CD4-positive, alpha-beta T cell treated with Interleukin-15 for 4 hours (primary cell): Measurements from ENCODE around the gene RPUSD3.

Experiments
- DNase-seq: peaks from one replicate; pipeline ENCODE4 v3.0.0-alpha.2; 2020; ENCODE audit warnings: low spot score

Gene RPUSD3

DNA sequence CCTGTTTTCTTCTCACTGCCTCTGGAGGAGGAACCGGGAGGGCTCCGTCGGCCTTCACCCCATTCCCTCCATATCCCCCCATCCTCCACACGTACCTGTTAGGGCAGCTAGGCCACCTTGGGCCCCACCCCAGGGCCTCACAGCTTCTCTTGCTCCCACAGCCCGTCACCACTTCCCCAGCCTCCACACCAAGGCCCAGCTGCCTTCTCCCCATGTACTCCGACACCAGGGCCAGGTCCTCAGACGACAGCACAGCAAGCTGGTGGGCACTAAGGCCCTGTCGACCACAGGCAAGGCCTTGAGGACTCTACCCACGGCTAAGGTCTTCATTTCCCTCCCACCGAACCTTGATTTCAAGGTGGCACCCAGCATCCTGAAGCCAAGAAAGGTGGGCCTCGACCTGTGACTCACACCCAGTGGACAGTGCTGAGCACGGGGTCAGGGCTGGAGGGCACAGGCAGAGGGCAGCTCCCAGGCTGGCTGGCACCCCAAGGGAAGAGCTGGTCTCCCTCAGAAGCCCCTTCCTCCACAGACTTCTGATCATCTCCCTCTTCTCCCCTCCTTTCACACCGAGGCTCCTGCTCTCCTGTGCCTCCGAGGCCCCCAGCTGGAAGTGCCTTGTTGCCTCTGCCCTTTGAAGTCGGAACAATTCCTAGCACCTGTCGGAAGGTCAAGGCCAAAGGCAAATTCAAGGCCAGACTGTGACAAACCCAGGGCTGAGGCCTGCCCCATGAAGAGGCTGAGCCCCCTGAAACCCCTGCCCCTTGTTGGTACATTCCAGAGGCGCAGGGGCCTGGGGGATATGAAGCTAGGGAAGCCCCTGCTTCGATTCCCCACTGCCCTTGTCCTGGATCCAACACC, 9.1 kb downstream of the RPUSD3 start:
- DNase-seq, result no peak

DNA sequence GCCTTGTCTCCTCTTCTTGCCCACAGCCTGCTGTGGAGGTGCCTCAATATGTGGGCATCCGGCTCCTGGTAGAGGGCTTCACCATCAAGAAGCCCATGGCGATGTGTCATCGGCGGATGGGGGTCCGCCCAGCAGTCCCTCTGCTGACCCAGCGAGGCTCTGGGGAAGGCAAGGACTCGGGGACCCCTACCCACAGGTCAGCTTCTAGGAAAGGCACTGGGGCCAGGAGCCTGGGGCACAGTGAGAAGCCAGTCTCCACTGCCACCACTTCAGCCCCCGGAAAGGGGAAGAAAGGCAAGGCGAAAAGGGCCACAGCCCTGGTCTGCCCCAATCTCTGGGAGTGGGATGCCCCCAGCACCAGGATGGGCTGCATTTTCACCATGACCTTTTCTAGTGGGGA, 10.7 kb downstream of the RPUSD3 start:
- no peak for DNase-seq

DNA sequence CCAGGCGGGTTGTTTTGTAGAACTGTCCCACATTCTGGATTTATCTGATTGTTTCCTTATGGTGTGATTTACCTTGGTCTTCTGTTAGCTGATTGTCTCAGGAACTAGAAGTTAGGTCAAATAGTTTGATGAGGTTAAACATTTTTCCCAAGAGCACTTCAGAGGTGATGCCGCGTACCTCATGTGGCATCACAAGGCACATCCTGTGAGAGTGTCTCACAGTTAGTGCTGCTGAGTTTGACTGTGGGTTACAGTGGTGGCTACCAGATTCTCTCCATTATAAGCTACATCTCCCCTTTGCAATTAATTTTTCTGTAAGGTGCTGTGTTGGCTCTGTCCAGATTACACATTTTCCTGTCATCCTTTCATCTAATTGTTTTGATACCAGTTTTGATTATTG, 12.6 kb downstream of the RPUSD3 start:
- no peak for DNase-seq

DNA sequence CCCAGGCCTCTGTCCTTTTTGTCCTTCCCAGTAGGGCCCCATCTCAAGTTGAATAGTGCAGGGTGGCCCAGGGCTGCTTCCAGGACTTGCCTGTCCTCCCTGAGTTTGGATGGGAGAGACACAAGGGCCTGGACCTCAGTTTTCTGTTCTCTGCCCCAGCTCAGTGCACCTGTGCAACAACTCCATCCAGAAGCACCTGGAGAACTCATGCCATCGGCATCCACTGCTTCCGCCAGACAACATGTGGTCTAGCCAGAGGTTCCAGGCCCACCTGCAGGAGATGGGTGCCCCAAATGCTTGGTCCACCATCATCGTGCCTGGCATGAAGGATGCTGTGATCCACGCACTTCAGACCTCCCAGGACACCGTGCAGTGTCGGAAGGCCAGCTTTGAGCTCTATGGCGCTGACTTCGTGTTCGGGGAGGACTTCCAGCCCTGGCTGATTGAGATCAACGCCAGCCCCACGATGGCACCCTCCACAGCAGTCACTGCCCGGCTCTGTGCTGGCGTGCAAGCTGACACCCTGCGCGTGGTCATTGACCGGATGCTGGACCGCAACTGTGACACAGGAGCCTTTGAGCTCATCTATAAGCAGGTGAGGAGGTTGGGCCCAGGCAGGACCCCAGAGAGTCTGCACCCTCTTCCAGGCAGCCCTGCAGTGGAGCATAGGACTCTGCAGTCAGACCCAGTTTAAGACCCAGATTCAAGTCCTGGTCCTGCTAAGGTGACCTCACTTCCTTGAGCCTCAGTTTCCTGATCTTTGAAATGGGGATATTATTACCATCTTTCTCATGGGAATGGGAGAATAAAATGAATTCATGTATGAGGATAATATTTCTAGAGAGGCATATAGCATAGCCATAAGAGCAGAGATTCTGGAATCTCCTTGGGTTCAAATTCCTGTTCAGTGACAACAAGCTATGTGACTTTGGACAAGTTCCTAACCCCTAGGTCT, 14.7 kb downstream of the RPUSD3 start:
- no peak for DNase-seq

DNA sequence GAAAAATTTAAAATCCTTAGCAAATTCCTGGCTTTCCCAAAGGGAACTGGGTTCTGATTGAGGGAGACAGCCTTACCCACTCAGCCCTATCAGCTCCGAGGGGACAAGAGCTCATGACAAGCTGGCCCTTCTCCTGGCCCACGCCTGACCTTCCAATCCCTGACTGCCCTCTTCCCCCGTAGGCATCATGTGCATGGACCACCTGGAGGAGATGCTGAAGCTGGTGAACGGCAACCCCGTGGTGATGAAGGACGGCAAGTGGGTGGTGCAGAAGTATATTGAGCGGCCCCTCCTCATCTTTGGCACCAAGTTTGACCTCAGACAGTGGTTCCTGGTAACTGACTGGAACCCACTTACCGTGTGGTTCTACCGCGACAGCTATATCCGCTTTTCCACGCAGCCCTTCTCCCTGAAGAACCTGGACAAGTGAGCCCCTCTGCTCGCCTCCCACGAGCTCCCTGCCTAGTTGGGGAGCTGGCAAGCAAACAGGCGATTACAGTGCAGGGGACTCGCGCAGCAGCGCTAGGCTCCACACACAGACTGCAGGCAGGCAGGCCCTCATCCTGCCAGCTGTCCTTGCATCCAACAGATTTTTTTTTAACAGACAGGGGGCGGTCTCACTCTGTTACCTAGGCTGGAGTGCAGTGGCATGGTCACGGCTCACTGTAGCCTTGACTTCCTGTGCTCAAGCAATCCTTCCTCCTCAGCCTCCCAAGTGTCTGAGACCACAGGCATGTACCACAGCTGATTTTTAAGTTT, 16.8 kb downstream of the RPUSD3 start:
- no peak for DNase-seq

DNA sequence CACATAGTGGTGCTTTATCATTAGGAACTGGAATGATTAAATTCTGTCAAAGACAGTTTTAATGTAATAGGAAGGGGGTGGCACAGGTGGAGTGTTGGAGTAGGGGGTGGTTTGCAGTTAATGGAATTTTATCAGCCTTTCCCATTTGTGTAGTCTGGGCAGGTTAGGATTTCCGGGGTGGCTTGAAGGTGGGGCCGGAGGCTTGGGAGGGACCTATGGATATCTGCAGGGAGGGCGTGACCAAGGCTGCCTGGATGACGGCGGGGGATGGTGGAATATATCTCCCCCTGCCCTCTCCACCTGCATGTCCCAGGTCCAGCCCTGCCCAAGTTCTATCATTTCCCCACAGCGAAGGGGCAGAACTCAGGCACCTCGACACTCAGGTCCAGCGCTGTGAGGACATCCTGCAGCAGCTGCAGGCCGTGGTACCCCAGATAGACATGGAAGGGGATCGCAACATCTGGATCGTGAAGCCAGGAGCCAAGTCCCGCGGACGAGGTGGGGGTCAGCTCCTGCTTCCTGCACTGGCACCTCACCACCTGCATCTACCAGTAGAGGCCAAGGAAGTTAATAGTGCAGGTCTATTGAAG, 18.3 kb downstream of the RPUSD3 start:
- DNase-seq, result no peak

DNA sequence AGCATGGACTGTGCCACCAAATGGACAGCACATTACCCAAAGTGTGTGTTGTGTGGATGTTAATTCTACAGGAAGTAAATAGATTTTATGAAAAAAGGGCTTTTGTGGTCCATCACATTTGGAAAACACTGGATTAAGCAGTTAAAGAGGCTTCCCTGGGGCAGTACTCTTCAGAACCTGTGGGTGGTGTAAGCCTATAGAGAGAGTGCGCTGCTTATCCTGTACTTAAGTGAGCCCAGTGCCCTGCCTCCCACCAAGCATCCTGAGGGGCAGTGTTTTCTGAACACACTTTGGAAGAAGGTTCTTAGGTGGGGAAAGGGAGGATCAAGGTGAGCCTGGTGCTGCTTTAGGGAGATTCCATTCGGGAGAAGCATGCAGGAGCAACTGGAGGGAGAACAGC, 22.9 kb downstream of the RPUSD3 start:
- DNase-seq, result no peak

DNA sequence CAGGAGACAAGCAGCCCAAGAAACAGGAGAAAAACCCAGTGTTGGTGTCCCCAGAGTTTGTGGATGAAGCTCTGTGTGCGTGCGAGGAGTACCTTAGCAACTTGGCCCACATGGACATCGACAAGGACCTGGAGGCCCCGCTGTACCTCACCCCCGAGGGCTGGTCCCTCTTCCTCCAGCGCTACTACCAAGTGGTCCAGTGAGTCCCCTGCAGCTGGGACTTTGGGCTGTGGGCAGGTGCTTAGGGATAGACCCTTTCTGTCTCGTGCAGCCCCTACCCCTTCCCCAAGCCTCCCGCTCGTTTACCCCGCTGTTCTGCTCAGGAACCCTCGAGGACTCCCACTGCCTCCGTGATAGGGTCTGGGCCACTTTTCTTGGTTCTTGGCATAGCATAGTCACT, 23.3 kb downstream of the RPUSD3 start:
- no peak for DNase-seq

DNA sequence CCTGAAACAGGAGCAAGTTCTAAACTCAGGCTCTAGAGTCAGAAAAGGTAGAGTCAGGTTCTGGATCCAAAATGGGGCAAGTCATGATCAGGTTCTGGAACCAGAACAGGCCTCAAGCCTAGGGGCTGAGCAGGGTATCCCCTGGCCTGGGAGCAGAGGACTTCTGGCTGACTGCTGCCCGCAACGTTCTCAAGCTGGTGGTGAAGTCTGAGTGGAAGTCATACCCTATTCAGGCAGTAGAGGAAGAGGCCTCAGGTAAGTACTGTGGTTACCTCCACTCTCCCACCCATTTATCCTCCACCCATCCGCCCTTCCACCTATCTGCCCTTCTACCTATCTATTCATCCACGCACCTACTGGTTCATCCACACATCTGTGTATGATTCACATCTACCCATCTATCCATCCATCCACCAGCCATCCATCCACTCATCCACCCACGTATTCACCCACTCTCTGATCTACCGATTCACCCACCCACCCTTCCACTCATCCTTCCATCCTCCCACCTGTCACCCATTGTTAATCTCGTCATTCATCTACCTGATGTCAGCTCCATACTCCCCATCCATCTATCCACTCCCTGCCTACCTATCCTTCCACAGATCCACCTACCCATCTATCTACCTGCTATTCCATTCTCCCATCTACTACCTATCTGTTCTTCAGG, 25.0 kb downstream of the RPUSD3 start:
- DNase-seq, result no peak

DNA sequence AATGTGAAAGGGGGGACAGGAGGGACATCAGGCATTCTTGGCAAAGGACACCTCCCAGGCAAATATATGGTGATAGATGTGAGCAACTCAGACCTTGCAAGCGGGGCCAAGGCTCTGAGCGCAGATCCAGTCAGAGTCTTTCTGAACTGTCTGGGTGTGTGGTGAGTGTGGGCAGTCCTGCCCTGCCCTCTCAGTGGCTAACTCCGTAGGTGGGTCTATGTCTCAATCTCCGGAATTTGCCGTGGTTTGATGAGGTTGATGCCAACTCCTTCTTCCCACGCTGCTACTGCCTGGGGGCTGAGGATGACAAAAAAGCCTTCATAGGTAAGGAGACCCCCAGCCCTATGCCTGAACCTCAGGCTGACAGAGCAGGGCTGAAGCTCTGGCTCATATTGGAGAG, 26.4 kb downstream of the RPUSD3 start:
- no peak for DNase-seq

DNA sequence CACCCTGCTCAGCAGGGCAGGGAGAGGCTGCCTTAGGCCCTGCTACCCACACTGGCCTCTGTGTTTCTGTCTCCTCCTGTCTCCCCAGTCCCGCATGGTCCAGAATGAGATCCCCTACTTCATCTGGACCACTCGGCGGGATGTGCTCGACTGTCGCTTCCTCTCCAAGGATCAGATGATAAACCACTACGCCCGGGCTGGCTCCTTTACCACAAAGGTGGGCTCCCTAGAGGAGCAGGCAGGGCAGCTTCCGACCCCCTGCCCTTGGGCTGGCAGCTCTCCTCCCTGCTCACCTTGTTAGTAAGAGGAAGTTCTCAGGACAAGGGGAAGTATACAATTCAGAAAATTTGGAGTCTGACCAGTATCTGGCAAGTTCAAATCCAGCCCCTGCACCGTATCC, 27.8 kb downstream of the RPUSD3 start:
- no peak for DNase-seq

DNA sequence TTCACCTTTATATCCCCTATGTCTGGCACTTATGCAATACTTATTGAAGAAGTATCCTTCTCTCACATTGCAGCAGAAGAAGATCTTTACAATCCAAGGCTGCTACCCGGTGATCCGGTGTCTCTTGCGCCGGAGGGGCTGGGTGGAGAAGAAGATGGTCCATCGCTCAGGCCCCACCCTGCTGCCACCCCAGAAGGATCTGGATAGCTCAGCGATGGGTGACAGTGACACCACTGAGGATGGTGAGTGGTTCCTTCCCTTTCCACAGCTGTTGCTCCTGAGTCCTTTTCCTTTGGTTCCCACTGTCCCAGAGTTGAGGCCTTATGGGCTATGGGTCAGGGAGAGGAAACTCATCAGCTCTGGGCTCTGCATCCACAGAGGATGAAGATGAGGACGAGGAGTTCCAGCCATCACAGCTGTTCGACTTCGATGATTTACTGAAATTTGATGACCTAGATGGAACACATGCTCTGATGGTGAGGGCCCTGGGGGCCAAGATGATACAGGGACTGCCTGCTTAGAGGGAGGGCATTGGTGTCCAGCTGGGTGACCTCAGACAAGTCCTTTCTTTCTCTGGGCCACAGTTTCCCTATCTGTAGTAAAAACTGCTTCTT, 30.8 kb downstream of the RPUSD3 start:
- no peak for DNase-seq

DNA sequence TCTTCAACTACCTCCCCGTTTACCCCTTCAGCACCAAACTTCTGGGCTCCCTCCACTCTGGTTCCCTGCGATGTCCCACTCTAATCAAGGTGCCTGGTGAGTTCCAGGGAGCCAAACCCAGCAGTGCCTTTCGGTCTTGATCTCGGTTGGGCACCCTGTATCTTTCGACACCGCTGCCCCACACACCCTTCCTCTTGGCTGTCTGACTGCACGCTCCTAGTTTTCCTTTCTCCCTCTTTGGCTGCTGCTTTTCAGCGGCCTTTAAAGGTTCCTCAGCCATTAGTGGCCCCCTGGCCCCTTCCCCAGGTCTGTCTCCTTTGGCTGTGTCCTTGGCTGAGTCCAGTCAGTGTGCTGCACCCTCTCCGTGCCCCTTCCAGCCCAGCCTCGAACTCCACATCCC, 33.0 kb downstream of the RPUSD3 start:
- DNase-seq, result no peak

DNA sequence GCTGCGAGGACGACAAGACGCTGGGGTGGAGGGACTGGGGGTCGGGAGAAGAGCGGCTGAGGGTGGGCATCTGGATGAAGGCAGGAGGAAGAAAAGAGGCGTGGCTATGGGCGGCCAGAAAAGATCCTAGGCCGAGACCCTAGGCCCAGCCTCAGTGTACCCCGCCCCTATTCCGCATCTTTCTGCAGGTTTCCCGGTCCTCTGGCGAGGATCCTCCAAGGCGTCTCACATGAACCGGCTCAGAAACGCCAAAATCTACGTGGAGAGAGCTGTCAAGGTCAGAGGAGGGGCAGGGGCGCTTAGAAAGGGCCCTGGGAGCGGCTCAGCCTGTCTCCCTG, 33.4 kb downstream of the RPUSD3 start:
- DNase-seq, result no peak

DNA sequence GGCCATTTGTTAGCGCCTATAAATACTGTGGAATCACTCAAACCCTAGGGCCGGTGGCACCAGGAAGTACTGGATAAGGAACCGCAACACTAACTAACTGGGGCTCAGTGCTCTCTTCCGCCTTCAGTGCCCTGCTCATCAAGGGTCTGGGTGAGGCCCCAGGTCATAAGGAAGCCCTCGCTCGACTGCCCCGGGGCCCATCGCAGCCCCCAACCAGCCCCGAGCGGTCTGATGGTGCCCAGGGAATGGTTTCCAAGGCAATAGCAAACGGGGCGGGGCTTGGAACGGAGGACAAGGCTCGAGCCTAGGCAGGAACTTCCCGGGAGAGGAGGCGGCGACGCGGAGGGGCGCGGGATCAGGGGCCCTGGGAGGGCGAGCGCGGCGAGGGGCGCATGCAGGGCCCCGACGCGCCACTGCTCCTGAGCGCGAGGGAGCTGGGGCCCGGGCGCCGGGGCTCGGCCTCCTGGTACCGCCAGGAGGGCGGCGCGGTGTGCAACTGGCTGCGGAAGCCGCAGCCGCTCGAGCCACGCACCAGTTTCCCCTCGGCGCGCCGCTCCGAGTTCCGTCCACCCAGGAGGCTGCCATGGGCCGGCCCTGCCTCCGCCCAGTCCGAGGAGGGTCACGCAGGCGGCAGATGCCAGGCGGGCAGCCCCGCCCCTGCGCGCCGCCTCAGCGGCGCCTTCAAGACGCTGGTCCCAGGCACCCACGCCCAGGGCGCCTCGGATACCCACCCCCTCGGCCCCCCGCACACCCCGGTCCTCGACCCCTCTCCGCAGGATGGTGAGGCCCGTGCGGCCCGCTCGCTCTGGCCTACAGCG, 34.0 kb downstream of the RPUSD3 start, which contains the start of gene TTLL3:
Gene TTLL3, plus strand, starts transcription at position 648 of the 818 bp plus-strand sequence. CDS start 400 bp downstream, outside the sequence.
- DNase-seq, result peak; percentile 32

DNA sequence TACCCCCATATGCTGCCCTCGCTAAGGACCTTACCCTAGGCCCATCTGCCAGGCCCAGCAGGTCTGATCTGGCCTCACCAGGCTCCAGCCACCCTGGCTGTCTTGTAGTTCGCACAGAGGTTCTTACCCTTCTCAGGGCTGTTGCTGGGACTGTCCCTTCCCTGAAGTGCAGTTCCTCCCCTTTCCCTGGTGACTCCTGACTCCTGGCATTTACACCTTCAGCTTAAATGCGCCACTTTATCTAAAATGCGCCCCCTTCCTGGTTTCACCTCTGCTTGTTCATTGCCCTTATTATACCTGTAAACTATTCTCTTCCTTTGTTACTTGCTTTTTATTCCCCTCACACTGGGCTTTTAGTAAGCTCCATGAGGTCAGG, 34.6 kb downstream of the RPUSD3 start:
- DNase-seq, result no peak

DNA sequence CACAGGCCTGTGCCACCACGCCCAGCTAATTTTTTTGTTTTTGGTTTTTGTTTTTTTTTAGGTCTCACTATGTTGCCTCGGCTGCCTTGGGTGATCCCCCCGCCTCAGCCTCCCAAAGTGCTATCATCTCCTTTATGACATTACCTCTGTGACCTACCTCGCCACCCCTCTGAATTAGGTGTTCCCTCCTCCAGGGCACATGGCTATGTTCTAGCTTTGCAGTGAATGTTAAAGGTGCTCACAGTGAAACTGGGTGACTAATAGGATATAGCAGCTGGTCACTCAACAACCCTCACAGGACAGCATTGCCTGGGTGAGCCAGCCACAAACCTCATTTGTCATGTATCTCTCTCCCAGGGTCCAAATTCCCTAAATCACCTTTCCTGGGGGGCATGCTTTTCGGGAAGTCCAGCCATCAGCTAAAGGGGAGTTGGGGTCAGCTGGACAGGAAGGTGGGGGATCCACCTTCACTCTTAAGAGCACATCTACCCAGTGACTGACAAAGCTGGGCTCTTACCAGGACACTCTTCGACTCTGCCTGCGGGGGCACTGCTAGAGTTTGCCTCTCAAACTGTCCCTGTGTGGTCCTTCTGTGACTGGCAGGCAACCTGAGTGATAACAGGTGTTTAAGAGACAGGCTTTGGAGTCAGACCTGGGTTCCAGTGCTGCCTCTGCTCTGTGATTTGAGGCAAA, 35.3 kb downstream of the RPUSD3 start:
- DNase-seq, result peak; percentile 54

DNA sequence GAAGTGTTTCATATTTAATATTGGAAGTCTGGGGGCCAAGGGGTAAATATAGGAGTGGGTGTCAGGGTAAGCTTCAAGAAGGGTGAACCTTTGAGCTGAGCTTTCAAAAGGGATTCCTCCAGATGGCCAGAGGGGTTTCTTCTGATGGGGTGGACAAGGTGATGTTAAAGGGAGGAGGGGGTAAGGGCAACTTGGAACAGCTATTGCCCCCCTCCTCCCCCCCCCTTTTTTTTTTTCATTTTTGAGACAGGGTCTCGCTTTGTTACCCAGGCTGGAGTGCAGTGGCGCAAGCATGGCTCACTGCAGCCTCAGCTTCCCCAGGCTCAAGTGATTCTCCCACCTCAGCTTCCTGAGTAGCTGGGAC, 35.8 kb downstream of the RPUSD3 start:
- no peak for DNase-seq
